BLaER1 (cell line): ENCODE measurements around the gene DRGX.

Experiments
- H3K27ac ChIP-seq: shearing (Covaris generic); formaldehyde crosslinking; 2 replicates; pipeline ENCODE4 v1.8.1; 2022
- H3K27me3 ChIP-seq: shearing (Covaris generic); formaldehyde crosslinking; 2 replicates; pipeline ENCODE4 v1.8.1; 2022
- H3K36me3 ChIP-seq: shearing (Covaris generic); formaldehyde crosslinking; 2 replicates; pipeline ENCODE4 v1.8.1; 2022
- H3K4me1 ChIP-seq: shearing (Covaris generic); formaldehyde crosslinking; 2 replicates; pipeline ENCODE4 v1.8.1; 2022
- H3K4me2 ChIP-seq: shearing (Covaris generic); formaldehyde crosslinking; 2 replicates; pipeline ENCODE4 v1.8.1; 2022
- H3K4me3 ChIP-seq: shearing (Covaris generic); formaldehyde crosslinking; 2 replicates; pipeline ENCODE4 v1.8.1; 2022
- H3K9ac ChIP-seq: shearing (Covaris generic); formaldehyde crosslinking; 2 replicates; pipeline ENCODE4 v1.8.1; 2022
- H3K9me3 ChIP-seq: shearing (Covaris generic); formaldehyde crosslinking; 2 replicates; pipeline ENCODE4 v1.8.1; 2022
- H4K20me1 ChIP-seq: shearing (Covaris generic); formaldehyde crosslinking; 2 replicates; pipeline ENCODE4 v1.8.1; 2022
- Cebpa-rat ChIP-seq: shearing (Covaris generic); IDR thresholded peaks from 2 replicates; pipeline ENCODE4 v1.8.1; 2022

Gene DRGX

GRCh38 chr10:49331431-49331830 is 64.5 kb downstream of the DRGX start:
- no peak overlapping the region for H3K4me2 ChIP-seq
- H4K20me1 ChIP-seq: no peaks in the 10 kb centered on the region
- H3K27me3 ChIP-seq: no peaks in the 10 kb centered on the region
- no peaks in the 10 kb centered on the region for H3K36me3 ChIP-seq
- no peak for TF ChIP-seq Cebpa-rat
- peaks cover 9% of the 10 kb centered on the region; the same call in 1 of the 2 replicates for H3K9me3 ChIP-seq
- no peak overlapping the region for H3K27ac ChIP-seq
- H3K4me1 ChIP-seq: peaks cover 7% of the 10 kb centered on the region; the same call in 1 of the 2 replicates
- H3K4me3 ChIP-seq: no peak overlapping the region
- no peak overlapping the region for H3K9ac ChIP-seq

- H3K4me2 ChIP-seq: no peak overlapping the region
- H3K36me3 ChIP-seq: no peaks in the 10 kb centered on the region
- H3K27me3 ChIP-seq: no peaks in the 10 kb centered on the region
- H4K20me1 ChIP-seq: no peaks in the 10 kb centered on the region
- peaks cover 6% of the 10 kb centered on the region; the same call in 1 of the 2 replicates for H3K9me3 ChIP-seq
- no peak overlapping the region for H3K27ac ChIP-seq
- TF ChIP-seq Cebpa-rat: no peak
- H3K9ac ChIP-seq: no peak overlapping the region
- no peak overlapping the region for H3K4me3 ChIP-seq
- peaks cover 3% of the 10 kb centered on the region; the same call in 1 of the 2 replicates for H3K4me1 ChIP-seq
These were observed 65.7 kb downstream of the DRGX start for GRCh38 chr10:49330127-49330665.

GRCh38 chr10:49329146-49329505 is 66.8 kb downstream of the DRGX start:
- no peak overlapping the region for H3K27ac ChIP-seq
- no peaks in the 10 kb centered on the region for H3K9me3 ChIP-seq
- no peaks in the 10 kb centered on the region for H4K20me1 ChIP-seq
- TF ChIP-seq Cebpa-rat: no peak
- H3K9ac ChIP-seq: no peak overlapping the region
- no peaks in the 10 kb centered on the region for H3K4me1 ChIP-seq
- no peaks in the 10 kb centered on the region for H3K36me3 ChIP-seq
- H3K27me3 ChIP-seq: no peaks in the 10 kb centered on the region
- H3K4me2 ChIP-seq: no peak overlapping the region
- H3K4me3 ChIP-seq: no peak overlapping the region

GRCh38 chr10:49328401-49329145 is 67.3 kb downstream of the DRGX start:
- H3K9ac ChIP-seq: no peak overlapping the region
- H4K20me1 ChIP-seq: no peaks in the 10 kb centered on the region
- no peaks in the 10 kb centered on the region for H3K27me3 ChIP-seq
- H3K4me2 ChIP-seq: no peak overlapping the region
- TF ChIP-seq Cebpa-rat: no peak
- no peaks in the 10 kb centered on the region for H3K9me3 ChIP-seq
- H3K36me3 ChIP-seq: no peaks in the 10 kb centered on the region
- H3K4me3 ChIP-seq: no peak overlapping the region
- H3K27ac ChIP-seq: no peak overlapping the region
- no peaks in the 10 kb centered on the region for H3K4me1 ChIP-seq

- H3K27me3 ChIP-seq: no peaks in the 10 kb centered on the region
- no peaks in the 10 kb centered on the region for H3K36me3 ChIP-seq
- H3K4me3 ChIP-seq: no peak overlapping the region
- no peak overlapping the region for H3K4me2 ChIP-seq
- no peak for TF ChIP-seq Cebpa-rat
- no peaks in the 10 kb centered on the region for H3K4me1 ChIP-seq
- no peak overlapping the region for H3K9ac ChIP-seq
- H3K9me3 ChIP-seq: no peaks in the 10 kb centered on the region
- no peak overlapping the region for H3K27ac ChIP-seq
- H4K20me1 ChIP-seq: no peaks in the 10 kb centered on the region
These were observed 68.7 kb downstream of the DRGX start for GRCh38 chr10:49327036-49327813.

GRCh38 chr10:49325916-49326783 is 69.7 kb downstream of the DRGX start:
- Histone ChIP-seq H4K20me1 (no peaks in the 10 kb centered on the region), H3K27ac (no peak overlapping the region), H3K9me3 (no peaks in the 10 kb centered on the region), H3K36me3 (no peaks in the 10 kb centered on the region), H3K27me3 (no peaks in the 10 kb centered on the region), H3K4me3 (no peak overlapping the region), H3K4me1 (no peaks in the 10 kb centered on the region), H3K9ac (no peak overlapping the region), H3K4me2 (no peak overlapping the region)
- TF ChIP-seq Cebpa-rat: no peak

GRCh38 chr10:49325131-49325915 is 70.6 kb downstream of the DRGX start:
- no peaks in the 10 kb centered on the region for H4K20me1 ChIP-seq
- H3K4me2 ChIP-seq: no peak overlapping the region
- H3K9me3 ChIP-seq: no peaks in the 10 kb centered on the region
- no peak for TF ChIP-seq Cebpa-rat
- no peaks in the 10 kb centered on the region for H3K4me1 ChIP-seq
- H3K4me3 ChIP-seq: no peak overlapping the region
- H3K9ac ChIP-seq: no peak overlapping the region
- no peak overlapping the region for H3K27ac ChIP-seq
- H3K36me3 ChIP-seq: no peaks in the 10 kb centered on the region
- no peaks in the 10 kb centered on the region for H3K27me3 ChIP-seq

- Histone ChIP-seq H3K9ac (no peak overlapping the region), H3K4me1 (no peaks in the 10 kb centered on the region), H3K36me3 (no peaks in the 10 kb centered on the region), H3K4me2 (no peak overlapping the region), H3K4me3 (no peak overlapping the region), H4K20me1 (no peaks in the 10 kb centered on the region), H3K27me3 (no peaks in the 10 kb centered on the region), H3K27ac (no peak overlapping the region), H3K9me3 (no peaks in the 10 kb centered on the region)
- TF ChIP-seq Cebpa-rat: no peak
These were observed 71.2 kb downstream of the DRGX start for GRCh38 chr10:49324711-49325110.

GRCh38 chr10:49323896-49324270 is 72.0 kb downstream of the DRGX start:
- no peaks in the 10 kb centered on the region for H3K9me3 ChIP-seq
- H3K4me2 ChIP-seq: no peak overlapping the region
- no peaks in the 10 kb centered on the region for H3K36me3 ChIP-seq
- H3K27ac ChIP-seq: no peak overlapping the region
- H3K27me3 ChIP-seq: no peaks in the 10 kb centered on the region
- H3K4me3 ChIP-seq: no peak overlapping the region
- H3K9ac ChIP-seq: no peak overlapping the region
- no peaks in the 10 kb centered on the region for H3K4me1 ChIP-seq
- no peak for TF ChIP-seq Cebpa-rat
- H4K20me1 ChIP-seq: no peaks in the 10 kb centered on the region
